Erythroblast (primary cell): ENCODE measurements around the gene NAIP.
"Not testable (repeated sequence)": the region's sequence is repeated elsewhere in the genome, so short reads cannot be mapped to it uniquely, and the experiment has no call there.

Source experiments
- DNase-seq, 2 experiments: peaks; one replicate each; lab custom pipeline; 2025; lab: John Stamatoyannopoulos, UW
- GATA1 ChIP-seq: IDR thresholded peaks from 2 replicates; pipeline ENCODE4 v1.6.1; 2011; ENCODE audit warnings: low read depth, mild to moderate bottlenecking, control low read depth, low read length, moderate library complexity
- POLR2A ChIP-seq: IDR thresholded peaks from 2 replicates; pipeline ENCODE4 v1.6.1; 2011; ENCODE audit warnings: mild to moderate bottlenecking, low read length

NAIP gene, protein sequence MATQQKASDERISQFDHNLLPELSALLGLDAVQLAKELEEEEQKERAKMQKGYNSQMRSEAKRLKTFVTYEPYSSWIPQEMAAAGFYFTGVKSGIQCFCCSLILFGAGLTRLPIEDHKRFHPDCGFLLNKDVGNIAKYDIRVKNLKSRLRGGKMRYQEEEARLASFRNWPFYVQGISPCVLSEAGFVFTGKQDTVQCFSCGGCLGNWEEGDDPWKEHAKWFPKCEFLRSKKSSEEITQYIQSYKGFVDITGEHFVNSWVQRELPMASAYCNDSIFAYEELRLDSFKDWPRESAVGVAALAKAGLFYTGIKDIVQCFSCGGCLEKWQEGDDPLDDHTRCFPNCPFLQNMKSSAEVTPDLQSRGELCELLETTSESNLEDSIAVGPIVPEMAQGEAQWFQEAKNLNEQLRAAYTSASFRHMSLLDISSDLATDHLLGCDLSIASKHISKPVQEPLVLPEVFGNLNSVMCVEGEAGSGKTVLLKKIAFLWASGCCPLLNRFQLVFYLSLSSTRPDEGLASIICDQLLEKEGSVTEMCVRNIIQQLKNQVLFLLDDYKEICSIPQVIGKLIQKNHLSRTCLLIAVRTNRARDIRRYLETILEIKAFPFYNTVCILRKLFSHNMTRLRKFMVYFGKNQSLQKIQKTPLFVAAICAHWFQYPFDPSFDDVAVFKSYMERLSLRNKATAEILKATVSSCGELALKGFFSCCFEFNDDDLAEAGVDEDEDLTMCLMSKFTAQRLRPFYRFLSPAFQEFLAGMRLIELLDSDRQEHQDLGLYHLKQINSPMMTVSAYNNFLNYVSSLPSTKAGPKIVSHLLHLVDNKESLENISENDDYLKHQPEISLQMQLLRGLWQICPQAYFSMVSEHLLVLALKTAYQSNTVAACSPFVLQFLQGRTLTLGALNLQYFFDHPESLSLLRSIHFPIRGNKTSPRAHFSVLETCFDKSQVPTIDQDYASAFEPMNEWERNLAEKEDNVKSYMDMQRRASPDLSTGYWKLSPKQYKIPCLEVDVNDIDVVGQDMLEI (N-terminal part only)

DNA sequence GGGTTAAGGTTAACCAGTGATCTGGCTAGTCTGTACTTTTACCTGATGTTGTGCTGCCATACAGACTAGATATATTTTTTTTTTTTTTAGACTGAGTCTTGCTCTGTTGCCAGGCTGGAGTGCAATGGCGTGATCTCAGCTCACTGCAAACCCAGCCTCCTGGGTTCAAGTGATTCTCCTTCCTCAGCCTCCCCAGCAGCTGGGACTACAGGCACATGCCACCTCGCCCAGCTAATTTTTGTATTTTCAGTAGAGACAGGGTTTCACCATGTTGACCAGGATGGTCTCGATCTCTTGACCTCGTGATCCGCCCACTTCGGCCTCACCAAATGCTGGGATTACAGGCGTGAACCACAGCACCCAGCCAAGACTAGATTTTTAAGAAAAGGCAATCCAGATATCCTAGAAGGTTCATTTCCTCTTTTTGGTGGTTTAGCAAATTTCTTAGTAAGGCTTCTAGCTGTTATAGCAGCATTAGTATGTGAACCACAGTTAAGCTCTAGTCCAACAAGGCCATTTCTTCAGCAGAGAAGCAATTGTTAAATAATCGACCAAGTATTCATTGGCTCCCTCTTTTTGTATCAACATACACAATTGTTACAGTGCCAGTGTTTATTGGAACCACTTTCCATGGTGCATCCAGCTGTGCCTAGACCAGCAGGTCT lies at the start of gene NAIP:
NAIP (minus strand) TSS at position 51 of the 665 bp plus-strand sequence. CDS start 12,424 bp downstream, outside the sequence.
- DNase-seq: not testable (repeated sequence)

DNA sequence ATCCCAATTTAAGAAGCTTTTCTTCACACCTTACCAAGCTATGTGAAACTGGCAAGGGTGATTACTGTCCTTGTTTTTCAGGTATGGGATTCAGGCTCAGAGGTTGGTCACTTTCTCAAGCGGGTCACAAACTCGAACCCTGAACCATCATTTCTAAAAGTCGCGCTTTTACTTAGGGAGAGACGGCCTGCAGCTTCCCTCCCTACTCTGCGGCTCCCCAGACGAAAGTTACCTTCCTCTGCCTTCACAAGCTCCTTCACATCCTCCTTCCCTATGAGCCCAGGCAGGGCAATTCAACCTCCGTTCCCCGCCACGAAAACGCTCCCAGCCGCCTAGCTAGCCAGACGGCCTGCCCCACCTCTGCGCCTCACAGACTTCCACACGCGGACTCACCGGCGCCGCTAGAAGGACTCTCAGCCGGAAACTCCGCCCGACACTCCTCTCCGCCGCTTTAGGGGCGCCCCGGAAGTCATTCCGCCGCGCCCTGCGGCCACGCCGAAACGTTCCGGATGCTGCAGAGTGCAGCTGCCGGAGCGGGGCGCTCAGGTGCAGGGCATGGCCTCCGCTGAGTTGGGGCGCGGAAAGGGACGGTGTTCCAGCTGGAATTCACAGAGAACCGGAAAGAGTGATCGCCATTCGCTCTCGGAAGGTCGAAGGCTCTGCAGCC lies 42.3 kb upstream of the NAIP start, which contains the start of gene GTF2H2:
GTF2H2 (minus strand) TSS at position 415 of the 667 bp plus-strand sequence. CDS start 4,913 bp downstream, outside the sequence.
- not testable (repeated sequence) for DNase-seq

DNA sequence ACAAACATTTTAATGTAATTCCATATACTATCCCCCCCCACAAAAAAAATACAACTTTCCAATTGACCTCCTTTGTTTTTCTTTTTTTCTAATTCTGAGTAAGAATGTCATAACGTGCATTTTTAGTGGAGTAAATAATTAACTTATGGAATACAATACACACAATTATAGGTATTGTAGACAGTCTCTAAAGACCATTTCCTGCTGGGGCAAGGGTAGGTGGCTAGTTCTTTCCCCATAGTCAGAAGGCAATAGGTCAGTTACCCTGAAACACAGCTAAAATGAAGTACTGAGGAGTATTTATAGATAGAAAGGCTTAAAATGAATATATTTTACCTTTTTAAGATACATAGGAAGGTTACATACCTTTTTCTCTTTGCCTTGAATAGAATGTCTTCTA lies 36.2 kb upstream of the NAIP start:
- DNase-seq: not testable (repeated sequence)

DNA sequence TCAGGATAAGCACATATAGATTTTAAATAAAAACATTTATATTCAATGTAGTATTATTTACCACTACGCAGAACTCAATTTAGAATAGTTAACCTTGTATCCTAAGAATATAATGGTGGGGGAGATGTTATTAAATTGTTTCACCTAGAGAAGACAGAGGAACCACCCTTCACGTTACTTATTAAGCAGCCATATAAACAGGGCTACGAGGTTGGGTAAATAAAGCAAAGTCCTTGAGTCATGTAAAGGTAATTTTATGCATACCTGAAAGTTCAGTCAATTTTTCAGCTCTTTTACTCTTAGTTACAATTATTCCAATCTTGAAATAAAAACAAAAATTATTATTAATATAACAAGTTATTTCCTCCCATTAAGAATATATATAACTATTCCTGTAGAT lies 34.3 kb upstream of the NAIP start:
- DNase-seq: not testable (repeated sequence)

DNA sequence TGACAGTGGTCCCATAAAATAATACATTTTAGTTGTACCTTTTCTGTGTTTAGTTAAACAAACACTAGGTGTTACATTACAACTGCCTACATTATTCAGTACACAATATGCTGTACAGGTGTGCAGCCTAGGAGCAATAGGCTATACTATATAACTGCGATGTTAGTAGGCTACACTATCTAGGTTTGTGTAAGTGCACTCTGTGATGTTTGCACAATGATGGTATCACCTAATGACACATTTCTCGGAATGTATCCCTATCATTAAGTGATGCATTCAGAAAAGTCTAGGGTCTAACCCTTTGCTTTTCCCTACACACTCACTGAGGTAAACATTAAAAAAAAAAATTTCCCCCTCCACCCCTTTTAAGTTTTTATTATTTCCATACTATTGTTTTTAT lies 19.7 kb upstream of the NAIP start:
- not testable (repeated sequence) for DNase-seq

DNA sequence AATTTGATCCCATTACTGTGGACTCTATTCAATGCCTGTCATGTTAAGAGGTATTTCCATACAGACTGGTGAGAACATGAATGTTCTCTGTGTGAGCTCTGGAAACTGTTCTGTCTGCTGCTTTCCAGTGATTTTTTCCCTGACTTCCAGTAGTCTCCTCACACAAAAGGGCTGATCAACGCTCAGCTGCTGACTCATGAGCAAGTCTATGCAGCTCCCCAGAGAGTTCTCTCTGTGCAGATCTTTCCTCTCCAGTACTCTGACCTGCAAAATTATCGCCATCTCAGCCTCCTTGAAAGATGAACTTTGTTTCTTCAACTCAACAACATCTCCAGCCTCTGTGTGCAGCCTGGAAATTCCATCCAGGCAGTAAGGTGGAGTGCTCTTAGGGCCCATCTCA lies 19.0 kb upstream of the NAIP start:
- DNase-seq: not testable (repeated sequence)

DNA sequence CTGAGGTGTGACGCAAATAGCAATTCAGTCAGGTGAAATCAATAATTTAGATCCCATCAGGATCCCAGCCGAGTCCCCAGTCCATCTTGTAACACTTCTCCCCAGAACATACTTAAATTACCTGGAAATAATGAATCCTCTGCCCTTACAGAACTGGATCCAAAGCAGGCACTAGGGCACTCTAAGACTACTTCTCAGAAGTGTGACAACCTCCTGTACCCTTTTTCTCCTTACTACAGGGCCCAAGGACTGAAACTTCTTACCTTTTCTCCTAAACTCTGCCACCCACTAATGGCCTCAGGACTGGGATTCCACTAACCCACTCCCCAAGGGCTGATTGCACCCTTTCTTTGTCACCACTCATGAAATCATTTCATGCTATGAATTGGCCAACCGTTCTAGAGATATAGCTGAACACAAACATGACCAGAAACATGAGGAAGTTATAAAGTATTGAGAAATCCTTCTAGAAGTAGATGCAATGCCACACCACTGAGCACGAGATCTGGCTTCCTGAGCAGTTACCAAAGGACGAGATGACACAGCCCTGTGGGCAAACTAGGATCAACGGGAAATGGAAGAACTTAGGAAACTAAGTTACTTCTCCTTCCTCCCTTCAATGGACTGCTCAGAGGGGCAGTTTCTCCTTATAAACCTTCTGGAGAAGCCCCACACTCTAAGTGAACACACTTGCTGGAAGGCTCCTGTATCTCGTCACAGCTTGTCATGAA lies 6.1 kb upstream of the NAIP start:
- not testable (repeated sequence) for DNase-seq

DNA sequence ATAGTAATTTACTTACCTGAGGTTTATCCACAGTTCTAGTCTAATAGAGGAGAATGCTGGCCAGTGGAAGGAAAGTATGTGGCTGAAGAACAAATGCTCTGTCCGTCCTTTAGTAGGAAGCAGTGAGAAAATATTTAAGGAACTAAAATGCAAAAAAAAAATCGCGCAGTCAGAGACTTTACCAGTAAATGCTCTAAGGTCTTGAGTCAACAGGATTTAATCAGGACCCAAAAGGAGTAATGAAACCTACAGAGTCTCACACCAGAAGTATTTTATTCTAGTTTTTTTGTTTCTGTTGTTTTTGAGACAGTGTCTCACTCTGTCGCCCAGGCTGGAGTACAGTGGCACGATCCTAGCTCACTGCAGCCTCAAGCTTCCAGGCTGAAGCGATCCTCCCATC lies 4.5 kb downstream of the NAIP start:
- DNase-seq: not testable (repeated sequence)

DNA sequence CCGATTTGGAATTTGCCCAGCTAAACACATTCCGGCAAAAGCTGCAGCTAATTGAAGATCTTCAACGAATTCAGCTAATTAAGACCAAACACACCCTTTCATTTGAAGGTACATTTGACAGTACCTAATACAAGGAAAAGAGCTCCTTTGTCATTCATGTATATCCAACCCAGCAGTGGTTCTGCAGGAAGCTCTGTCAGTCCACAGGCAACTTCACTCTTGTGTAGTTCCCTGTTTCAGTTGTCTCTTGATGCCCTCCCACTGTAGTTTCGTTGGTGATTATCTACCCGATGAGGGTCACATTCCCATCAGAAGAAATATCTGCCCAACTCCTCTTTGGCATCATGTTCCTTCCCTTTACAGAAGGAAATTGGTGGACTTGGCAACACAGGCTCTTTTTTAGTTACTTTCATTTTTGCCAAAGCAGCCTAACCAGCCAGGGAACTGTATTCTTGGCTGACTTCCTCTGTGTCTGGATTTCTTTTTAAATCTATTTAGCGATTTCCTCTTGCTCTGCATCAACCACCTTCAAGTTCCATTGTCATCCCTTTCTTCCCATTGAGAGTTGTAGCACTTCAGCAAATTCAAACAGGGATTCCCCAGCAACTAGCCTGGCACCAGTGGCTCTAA lies 6.6 kb downstream of the NAIP start:
- not testable (repeated sequence) for DNase-seq

DNA sequence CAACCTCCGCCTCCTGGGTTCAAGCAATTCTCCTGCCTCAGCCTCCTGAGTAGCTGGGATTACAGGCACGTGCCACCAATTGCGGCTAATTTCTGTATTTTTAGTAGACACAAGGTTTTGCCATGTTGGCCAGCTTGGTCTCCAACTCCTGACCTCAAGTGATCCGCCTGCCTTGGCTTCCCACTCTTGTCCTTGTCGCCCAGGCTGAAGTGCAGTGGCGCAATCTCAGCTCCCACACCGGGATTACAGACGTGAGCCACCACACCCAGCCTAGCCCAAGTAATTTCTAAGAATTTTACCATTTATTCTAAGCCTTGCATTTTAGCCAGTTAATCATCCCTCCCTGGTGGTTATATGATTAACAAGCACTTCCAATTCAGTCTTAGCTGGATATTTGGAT lies 11.0 kb downstream of the NAIP start:
- TF ChIP-seq GATA1 (no peak), POLR2A (no peak)
- no peak for DNase-seq

DNA sequence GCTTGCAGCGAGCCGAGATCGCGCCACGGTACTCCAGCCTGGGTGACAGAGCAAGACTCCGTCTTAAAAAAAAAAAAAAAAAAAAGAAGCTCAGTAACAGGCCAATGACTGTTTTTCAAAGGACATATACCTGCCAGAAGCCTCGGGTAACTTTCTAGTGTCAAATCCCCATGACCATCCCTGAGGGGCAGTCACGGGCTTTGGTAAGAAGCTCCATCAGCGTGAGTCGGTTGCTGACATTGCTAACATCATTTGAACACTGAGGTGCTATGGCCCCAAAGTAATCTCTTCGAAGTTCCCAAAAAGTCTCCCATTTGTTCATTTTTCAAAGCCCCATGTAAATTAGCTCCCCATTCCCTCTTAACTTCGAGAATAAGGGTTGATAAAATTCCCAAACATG lies 11.6 kb downstream of the NAIP start:
- no peak for DNase-seq
- TF ChIP-seq POLR2A (no peak), GATA1 (no peak)

DNA sequence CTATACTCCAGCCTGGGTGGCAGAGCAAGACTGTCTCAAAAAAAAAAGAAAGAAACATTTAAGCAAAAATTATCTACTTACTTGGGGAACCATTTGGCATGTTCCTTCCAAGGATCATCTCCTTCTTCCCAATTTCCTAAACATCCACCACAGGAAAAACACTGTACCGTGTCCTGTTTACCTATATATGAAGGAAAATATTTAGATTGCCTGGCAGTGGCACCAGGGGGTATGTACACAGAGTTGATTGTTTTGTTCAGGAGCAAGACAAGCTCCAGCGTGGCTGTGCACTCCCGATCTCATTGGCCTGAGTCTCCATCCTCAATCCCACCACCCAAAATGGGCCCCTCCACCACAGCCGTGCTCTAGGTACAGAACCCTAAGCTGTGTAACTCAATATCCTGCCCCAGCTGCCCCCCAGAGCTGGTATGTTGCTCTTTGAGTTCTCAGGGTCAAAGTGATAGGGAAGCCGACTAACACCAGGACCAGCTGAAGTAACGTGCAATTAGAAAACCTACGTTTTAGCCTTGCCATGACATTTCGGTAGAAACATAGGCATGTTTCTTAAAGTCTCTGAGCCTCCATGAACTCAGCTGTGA lies 13.8 kb downstream of the NAIP start:
- TF ChIP-seq POLR2A (no peak), GATA1 (no peak)
- no peak for DNase-seq

DNA sequence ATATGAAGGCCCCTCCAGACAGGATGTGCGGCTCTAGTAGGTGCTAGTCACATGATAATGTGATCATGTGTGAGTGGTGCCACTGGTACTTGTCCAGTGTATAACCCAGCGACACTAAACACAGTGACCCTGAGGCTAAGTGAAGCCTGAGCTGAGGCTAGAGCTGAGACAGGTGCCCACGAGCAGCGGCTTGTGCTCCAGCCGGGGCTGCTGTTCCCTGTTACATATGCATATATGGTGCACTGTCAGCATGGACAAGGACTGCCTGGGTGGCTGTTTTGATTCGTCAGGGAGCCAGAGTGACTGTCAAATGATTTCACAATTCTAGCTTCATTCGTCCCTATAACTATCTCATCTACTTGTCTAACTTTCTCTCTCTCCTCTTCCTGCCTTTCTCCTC lies 18.2 kb downstream of the NAIP start:
- DNase-seq: not testable (repeated sequence)

DNA sequence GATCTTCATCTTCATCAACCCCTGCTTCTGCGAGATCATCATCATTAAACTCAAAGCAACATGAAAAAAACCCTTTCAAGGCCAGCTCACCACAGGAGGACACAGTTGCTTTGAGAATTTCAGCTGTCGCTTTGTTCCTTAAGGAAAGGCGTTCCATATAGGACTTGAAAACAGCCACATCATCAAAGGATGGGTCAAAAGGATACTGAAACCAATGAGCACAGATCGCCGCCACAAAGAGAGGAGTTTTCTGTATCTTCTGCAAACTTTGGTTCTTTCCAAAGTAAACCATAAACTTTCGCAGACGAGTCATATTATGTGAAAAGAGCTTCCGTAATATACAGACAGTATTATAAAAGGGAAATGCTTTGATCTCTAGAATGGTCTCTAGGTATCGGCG lies 40.3 kb downstream of the NAIP start:
- not testable (repeated sequence) for DNase-seq

DNA sequence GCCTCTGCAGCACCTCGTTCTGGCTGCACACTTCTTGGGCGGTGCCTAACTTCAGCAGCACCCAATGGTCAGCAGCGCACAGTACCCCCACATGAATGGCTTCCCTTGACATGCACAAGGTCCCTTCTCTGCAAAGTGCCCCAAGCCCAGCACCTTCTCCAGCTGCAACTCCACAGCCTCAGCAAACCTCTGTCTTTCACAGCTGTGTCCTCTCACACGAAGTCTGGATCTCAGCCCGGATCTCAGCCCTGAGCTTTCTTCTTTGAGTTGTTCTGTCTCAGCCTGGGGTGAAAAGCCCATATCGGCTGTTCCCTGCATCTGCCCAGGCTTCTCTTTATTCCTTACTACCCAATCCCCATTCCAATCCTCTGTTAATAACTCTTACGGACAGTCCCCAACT lies 57.9 kb downstream of the NAIP start:
- not testable (repeated sequence) for DNase-seq

DNA sequence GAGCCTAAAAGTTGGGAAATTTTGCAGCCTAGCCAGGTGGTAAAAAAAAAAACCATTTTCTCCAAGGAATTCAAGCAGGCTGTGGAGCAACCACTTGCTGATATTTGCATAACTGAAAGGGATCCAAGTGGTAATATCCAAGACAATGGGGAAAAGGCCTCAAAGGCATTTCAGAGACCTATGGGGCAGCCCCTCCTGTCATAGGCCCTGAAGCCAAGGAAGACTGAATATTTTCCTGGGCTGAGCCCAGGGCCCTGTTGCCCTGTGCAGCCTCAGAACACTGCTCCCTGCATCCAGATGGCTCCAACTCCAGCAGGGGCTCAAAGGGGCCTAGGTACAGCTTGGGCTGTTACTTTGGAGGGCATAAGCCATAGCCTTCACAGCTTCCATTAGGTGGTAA lies 60.6 kb downstream of the NAIP start:
- DNase-seq: not testable (repeated sequence)

DNA sequence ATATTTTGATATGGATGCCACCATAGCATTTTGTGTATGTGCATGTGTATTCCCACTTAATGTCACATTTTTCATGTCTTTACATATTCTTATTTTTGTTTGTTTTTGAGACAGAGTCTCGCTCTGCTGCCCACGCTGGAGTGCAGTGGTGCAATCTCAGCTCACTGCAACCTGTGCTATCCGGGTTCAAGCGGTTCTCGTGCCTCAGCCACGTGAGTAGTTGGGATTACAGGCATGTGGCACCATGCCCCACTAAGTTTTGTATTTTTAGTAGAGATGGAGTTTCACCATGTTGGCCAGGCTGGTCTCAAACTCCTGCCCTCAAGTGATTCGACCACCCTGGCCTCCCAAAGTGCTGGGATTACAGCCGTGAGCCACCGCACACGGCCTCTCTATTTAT lies 72.1 kb downstream of the NAIP start:
- DNase-seq: not testable (repeated sequence)

DNA sequence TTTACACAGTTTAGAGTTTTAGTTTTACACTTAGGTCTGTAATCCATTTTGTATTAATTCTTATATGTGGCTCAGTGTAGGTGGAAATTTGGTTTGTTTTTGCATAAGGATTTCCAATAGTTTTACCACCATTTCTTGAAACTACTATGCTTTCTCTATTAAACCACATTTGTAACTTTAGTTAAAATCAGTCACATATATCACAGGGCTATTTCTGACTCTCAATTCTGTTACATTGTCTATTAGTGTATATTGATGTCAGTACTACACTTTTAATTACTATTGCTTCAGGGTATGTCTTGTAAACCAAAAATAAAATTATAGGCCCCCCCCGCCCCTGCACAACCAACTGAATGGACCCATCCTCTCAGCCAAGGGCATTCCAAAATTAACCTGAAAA lies 92.6 kb downstream of the NAIP start:
- not testable (repeated sequence) for DNase-seq
